HEK293 (cell line): Measurements from ENCODE around the gene AMN.

ENCODE experiments used
- CTCF ChIA-PET: fragments of 350-600 bp; formaldehyde crosslinking; extraction: SDS; loops from one replicate; lab custom pipeline; 2021; ENCODE audit warnings: antibody characterized with exemption; lab: Yijun Ruan, JAX
- POLR2A ChIA-PET: fragments of 300-600 bp; formaldehyde crosslinking; extraction: SDS; loops from one replicate; lab custom pipeline; 2020; ENCODE audit warnings: antibody characterized with exemption, inconsistent platforms; lab: Yijun Ruan, JAX
- H3K27ac ChIP-seq: fragments of 200-500 bp; sonication (Bioruptor generic); 2 replicates; pipeline ENCODE4 v1.5.1; 2014; ENCODE audit warnings: low read depth, low read length, control low read depth, inconsistent platforms; ENCODE audit errors: extremely low read depth
- H3K36me3 ChIP-seq, 2 experiments: fragments of 200-500 bp in 1 of 2; sonication (Bioruptor generic) in 1 of 2; 1 replicate in 1 of 2; 2 replicates in 1 of 2; pipeline ENCODE4 v1.5.1; 2014 to 2017; ENCODE audit warnings: inconsistent platforms in 2 of 2, low read length in 2 of 2; ENCODE audit not compliant: control insufficient read depth in 2 of 2, insufficient read depth in 1 of 2
- H3K4me1 ChIP-seq: fragments of 200-500 bp; sonication (Bioruptor generic); 2 replicates; pipeline ENCODE4 v1.5.1; 2014; ENCODE audit warnings: mild to moderate bottlenecking, low read length, inconsistent platforms; ENCODE audit not compliant: control insufficient read depth, insufficient read depth
- H3K4me3 ChIP-seq: 2 replicates; pipeline ENCODE4 v1.5.1; 2011; ENCODE audit warnings: low read depth, mild to moderate bottlenecking, control low read depth, low read length, moderate library complexity
- H3K9me3 ChIP-seq: fragments of 200-500 bp; sonication (Bioruptor generic); 2 replicates; pipeline ENCODE4 v1.5.1; 2014; ENCODE audit warnings: low read depth, low read length, inconsistent platforms; ENCODE audit not compliant: control insufficient read depth, insufficient read depth
- KLF1 ChIP-seq: fragments of 450-650 bp; formaldehyde crosslinking; IDR thresholded peaks from 2 replicates; pipeline ENCODE4 v1.5.1; 2016; ENCODE audit warnings: missing biosample characterization, missing genetic modification characterization
- KLF8 ChIP-seq: fragments of 450-650 bp; formaldehyde crosslinking; IDR thresholded peaks from 2 replicates; pipeline ENCODE4 v1.5.1; 2016; ENCODE audit warnings: missing biosample characterization, missing genetic modification characterization
- SETDB1 ChIP-seq: IDR thresholded peaks from one replicate; pipeline ENCODE4 v1.6.1; 2017; ENCODE audit warnings: mild to moderate bottlenecking, low read length, moderate library complexity, mixed read lengths; ENCODE audit not compliant: insufficient read length
- SP7 ChIP-seq: fragments of 450-650 bp; formaldehyde crosslinking; IDR thresholded peaks from 2 replicates; pipeline ENCODE4 v1.5.1; 2016; ENCODE audit warnings: missing biosample characterization, missing genetic modification characterization
- ZBTB1 ChIP-seq: fragments of 450-650 bp; formaldehyde crosslinking; IDR thresholded peaks from 2 replicates; pipeline ENCODE4 v1.5.1; 2016; ENCODE audit warnings: missing biosample characterization, missing genetic modification characterization
- ZBTB11 ChIP-seq: fragments of 450-650 bp; formaldehyde crosslinking; conservative IDR thresholded peaks from 2 replicates; pipeline ENCODE4 v1.5.1; 2016; ENCODE audit warnings: low read depth, missing biosample characterization, missing genetic modification characterization
- ZBTB49 ChIP-seq: fragments of 450-650 bp; formaldehyde crosslinking; IDR thresholded peaks from 2 replicates; pipeline ENCODE4 v1.5.1; 2016; ENCODE audit warnings: missing biosample characterization, missing genetic modification characterization, low read depth
- ZBTB7A ChIP-seq: fragments of 450-650 bp; formaldehyde crosslinking; IDR thresholded peaks from 2 replicates; pipeline ENCODE4 v1.5.1; 2016; ENCODE audit warnings: low read depth, missing biosample characterization, missing genetic modification characterization
- ZNF121 ChIP-seq: fragments of 450-650 bp; formaldehyde crosslinking; IDR thresholded peaks from 2 replicates; pipeline ENCODE4 v1.5.1; 2016; ENCODE audit warnings: missing biosample characterization, missing genetic modification characterization
- ZNF133 ChIP-seq: fragments of 450-650 bp; formaldehyde crosslinking; IDR thresholded peaks from 2 replicates; pipeline ENCODE4 v1.5.1; 2016; ENCODE audit warnings: missing biosample characterization, missing genetic modification characterization
- ZNF155 ChIP-seq: fragments of 450-650 bp; formaldehyde crosslinking; IDR thresholded peaks from 2 replicates; pipeline ENCODE4 v1.5.1; 2016; ENCODE audit warnings: missing biosample characterization, missing genetic modification characterization
- ZNF174 ChIP-seq: fragments of 450-650 bp; formaldehyde crosslinking; IDR thresholded peaks from 2 replicates; pipeline ENCODE4 v1.5.0; 2017; ENCODE audit warnings: missing biosample characterization, mild to moderate bottlenecking, missing genetic modification characterization
- ZNF211 ChIP-seq: fragments of 450-650 bp; formaldehyde crosslinking; IDR thresholded peaks from 2 replicates; pipeline ENCODE4 v1.5.1; 2016; ENCODE audit warnings: low read depth, missing biosample characterization, missing genetic modification characterization
- ZNF221 ChIP-seq: fragments of 450-650 bp; formaldehyde crosslinking; IDR thresholded peaks from 2 replicates; pipeline ENCODE4 v1.5.1; 2017; ENCODE audit warnings: missing biosample characterization, missing genetic modification characterization, borderline replicate concordance
- ZNF292 ChIP-seq: fragments of 450-650 bp; formaldehyde crosslinking; IDR thresholded peaks from 2 replicates; pipeline ENCODE4 v1.5.1; 2016; ENCODE audit warnings: low read depth, missing biosample characterization, missing genetic modification characterization, borderline replicate concordance
- ZNF311 ChIP-seq: fragments of 450-650 bp; formaldehyde crosslinking; IDR thresholded peaks from 2 replicates; pipeline ENCODE4 v1.5.1; 2017; ENCODE audit warnings: missing biosample characterization, missing genetic modification characterization, borderline replicate concordance
- ZNF324 ChIP-seq: fragments of 450-650 bp; formaldehyde crosslinking; IDR thresholded peaks from 2 replicates; pipeline ENCODE4 v1.5.1; 2016; ENCODE audit warnings: missing biosample characterization, missing genetic modification characterization
- ZNF335 ChIP-seq: fragments of 450-650 bp; formaldehyde crosslinking; conservative IDR thresholded peaks from 2 replicates; pipeline ENCODE4 v1.5.1; 2016; ENCODE audit warnings: missing biosample characterization, missing genetic modification characterization
- ZNF366 ChIP-seq: fragments of 450-650 bp; formaldehyde crosslinking; conservative IDR thresholded peaks from 2 replicates; pipeline ENCODE4 v1.5.1; 2016; ENCODE audit warnings: missing biosample characterization, missing genetic modification characterization
- ZNF521 ChIP-seq: fragments of 450-650 bp; formaldehyde crosslinking; IDR thresholded peaks from 2 replicates; pipeline ENCODE4 v1.5.1; 2017; ENCODE audit warnings: missing biosample characterization, mild to moderate bottlenecking, missing genetic modification characterization
- ZNF544 ChIP-seq: fragments of 450-650 bp; formaldehyde crosslinking; IDR thresholded peaks from 2 replicates; pipeline ENCODE4 v1.5.0; 2017; ENCODE audit warnings: missing biosample characterization, missing genetic modification characterization
- ZNF548 ChIP-seq: fragments of 450-650 bp; formaldehyde crosslinking; IDR thresholded peaks from 2 replicates; pipeline ENCODE4 v1.5.1; 2016; ENCODE audit warnings: missing biosample characterization, missing genetic modification characterization
- ZSCAN30 ChIP-seq: fragments of 450-650 bp; IDR thresholded peaks from 2 replicates; pipeline ENCODE4 v1.5.1; 2018; ENCODE audit warnings: missing biosample characterization, mild to moderate bottlenecking, missing genetic modification characterization, moderate library complexity
- TF ChIP-seq, protein P1 (sequence below): fragments of 450-650 bp; formaldehyde crosslinking; IDR thresholded peaks from 2 replicates; pipeline ENCODE4 v1.5.1; 2016; ENCODE audit warnings: missing biosample characterization, missing genetic modification characterization
- TF ChIP-seq, protein P2 (sequence below): fragments of 450-650 bp; formaldehyde crosslinking; IDR thresholded peaks from 2 replicates; pipeline ENCODE4 v1.5.1; 2016; ENCODE audit warnings: missing biosample characterization, missing genetic modification characterization

Gene AMN

GRCh38 chr14:102882226-102882906 lies 40.1 kb upstream of the AMN start (continued):
- TF ChIP-seq, protein P1, sequence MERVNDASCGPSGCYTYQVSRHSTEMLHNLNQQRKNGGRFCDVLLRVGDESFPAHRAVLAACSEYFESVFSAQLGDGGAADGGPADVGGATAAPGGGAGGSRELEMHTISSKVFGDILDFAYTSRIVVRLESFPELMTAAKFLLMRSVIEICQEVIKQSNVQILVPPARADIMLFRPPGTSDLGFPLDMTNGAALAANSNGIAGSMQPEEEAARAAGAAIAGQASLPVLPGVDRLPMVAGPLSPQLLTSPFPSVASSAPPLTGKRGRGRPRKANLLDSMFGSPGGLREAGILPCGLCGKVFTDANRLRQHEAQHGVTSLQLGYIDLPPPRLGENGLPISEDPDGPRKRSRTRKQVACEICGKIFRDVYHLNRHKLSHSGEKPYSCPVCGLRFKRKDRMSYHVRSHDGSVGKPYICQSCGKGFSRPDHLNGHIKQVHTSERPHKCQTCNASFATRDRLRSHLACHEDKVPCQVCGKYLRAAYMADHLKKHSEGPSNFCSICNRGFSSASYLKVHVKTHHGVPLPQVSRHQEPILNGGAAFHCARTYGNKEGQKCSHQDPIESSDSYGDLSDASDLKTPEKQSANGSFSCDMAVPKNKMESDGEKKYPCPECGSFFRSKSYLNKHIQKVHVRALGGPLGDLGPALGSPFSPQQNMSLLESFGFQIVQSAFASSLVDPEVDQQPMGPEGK (tag by site-specific recombination), result no peak
- TF ChIP-seq ZNF548 (tag by site-specific recombination) (no peak), ZNF335 (tag by site-specific recombination) (no peak), ZNF544 (no peak), ZNF155 (no peak), ZSCAN30 (tag by site-specific recombination) (no peak)
- TF ChIP-seq, all 188 proteins: peak for 0

DNA sequence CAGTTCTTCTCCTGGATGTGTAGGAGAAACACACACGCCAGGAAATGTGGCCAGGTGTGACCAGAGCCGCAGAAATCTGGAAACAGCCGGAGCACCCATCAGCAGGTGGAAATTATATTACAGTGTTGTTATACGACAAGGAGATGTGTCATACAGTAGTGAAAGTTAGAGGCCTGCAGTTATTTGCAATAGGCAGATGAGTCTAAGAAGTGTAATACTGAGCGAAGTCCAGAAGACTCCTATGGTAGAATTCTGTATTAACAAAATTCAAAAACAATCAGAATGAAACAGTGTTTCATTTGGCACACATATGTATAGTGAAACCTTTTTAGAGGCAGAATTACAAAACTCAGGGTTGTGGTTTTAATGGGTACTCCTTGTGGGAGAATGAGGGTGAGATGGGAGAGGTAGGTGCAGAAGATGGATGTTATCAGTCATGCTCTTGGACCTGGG lies 39.3 kb upstream of the AMN start:
- peaks cover 11 to 52% of the 10 kb centered on the region in 2 experiments; a peak in 2 of 3 replicates for H3K36me3 ChIP-seq
- H3K27ac ChIP-seq, result no peak overlapping the region
- TF ChIP-seq ZBTB11 (tag by site-specific recombination), result no peak
- TF ChIP-seq ZNF155, result no peak
- TF ChIP-seq ZNF133 (tag by site-specific recombination), result no peak
- no peak for TF ChIP-seq ZBTB49 (tag by site-specific recombination)
- no peak for TF ChIP-seq ZNF174 (tag by site-specific recombination)
- no peak for TF ChIP-seq KLF1 (tag by site-specific recombination)
- TF ChIP-seq ZNF366 (tag by site-specific recombination), result no peak
- no peak for TF ChIP-seq ZBTB1 (tag by site-specific recombination)
- TF ChIP-seq ZNF211 (tag by site-specific recombination), result no peak
- no peak for TF ChIP-seq ZNF292 (tag by site-specific recombination)
- no peaks in the 10 kb centered on the region for H3K4me1 ChIP-seq
- ChIA-PET CTCF (no interaction called here), POLR2A (no interaction called here)
- no peaks in the 10 kb centered on the region for H3K9me3 ChIP-seq
- H3K4me3 ChIP-seq, result no peak overlapping the region

- peaks cover 8 to 52% of the 10 kb centered on the region in 2 experiments; a peak in 2 of 3 replicates for H3K36me3 ChIP-seq
- CTCF ChIA-PET, result no interaction called here
- no peaks in the 10 kb centered on the region for H3K9me3 ChIP-seq
- no peak overlapping the region for H3K4me3 ChIP-seq
- POLR2A ChIA-PET, result no interaction called here
- no peak overlapping the region for H3K27ac ChIP-seq
- H3K4me1 ChIP-seq, result no peaks in the 10 kb centered on the region
- TF ChIP-seq ZNF121 (no peak), ZBTB7A (tag by site-specific recombination) (no peak), ZNF311 (no peak), ZNF521 (no peak), ZNF221 (tag by site-specific recombination) (no peak), SETDB1 (no peak), ZBTB1 (tag by site-specific recombination) (no peak), ZNF324 (no peak), SP7 (no peak), KLF8 (tag by site-specific recombination) (no peak)
- TF ChIP-seq, protein P2, sequence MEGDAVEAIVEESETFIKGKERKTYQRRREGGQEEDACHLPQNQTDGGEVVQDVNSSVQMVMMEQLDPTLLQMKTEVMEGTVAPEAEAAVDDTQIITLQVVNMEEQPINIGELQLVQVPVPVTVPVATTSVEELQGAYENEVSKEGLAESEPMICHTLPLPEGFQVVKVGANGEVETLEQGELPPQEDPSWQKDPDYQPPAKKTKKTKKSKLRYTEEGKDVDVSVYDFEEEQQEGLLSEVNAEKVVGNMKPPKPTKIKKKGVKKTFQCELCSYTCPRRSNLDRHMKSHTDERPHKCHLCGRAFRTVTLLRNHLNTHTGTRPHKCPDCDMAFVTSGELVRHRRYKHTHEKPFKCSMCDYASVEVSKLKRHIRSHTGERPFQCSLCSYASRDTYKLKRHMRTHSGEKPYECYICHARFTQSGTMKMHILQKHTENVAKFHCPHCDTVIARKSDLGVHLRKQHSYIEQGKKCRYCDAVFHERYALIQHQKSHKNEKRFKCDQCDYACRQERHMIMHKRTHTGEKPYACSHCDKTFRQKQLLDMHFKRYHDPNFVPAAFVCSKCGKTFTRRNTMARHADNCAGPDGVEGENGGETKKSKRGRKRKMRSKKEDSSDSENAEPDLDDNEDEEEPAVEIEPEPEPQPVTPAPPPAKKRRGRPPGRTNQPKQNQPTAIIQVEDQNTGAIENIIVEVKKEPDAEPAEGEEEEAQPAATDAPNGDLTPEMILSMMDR, result no peak
These were observed 38.9 kb upstream of the AMN start for GRCh38 chr14:102883554-102883953.
